Measurements from ENCODE around the gene SET.
A peak's percentile ranks its signal among the peaks of the same experiment; 100 is the strongest.

The SET gene, protein sequence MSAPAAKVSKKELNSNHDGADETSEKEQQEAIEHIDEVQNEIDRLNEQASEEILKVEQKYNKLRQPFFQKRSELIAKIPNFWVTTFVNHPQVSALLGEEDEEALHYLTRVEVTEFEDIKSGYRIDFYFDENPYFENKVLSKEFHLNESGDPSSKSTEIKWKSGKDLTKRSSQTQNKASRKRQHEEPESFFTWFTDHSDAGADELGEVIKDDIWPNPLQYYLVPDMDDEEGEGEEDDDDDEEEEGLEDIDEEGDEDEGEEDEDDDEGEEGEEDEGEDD

GRCh38 chr9:128688501-128689292 lies at the start of gene SET:
Gene SET (plus strand): TSS chr9:128689222. CDS start chr9:128689583, 361 bp downstream.
- no peaks in the 10 kb centered on the region for H3K27me3 ChIP-seq (ENCODE audit: low read length)
- peaks cover 33% of the 10 kb centered on the region for H3K36me3 ChIP-seq (ENCODE audit: low read length)
- peak within 1 kb of the TSS; percentile 79 for H3K4me2 ChIP-seq (ENCODE audit: low read depth, low read length, poor library complexity, severe bottlenecking)
- peak within 1 kb of the TSS; percentile 15 for H2AFZ ChIP-seq (ENCODE audit: low read depth, low read length, severe bottlenecking)
- H3K9ac ChIP-seq (ENCODE audit: low read length), result peak within 1 kb of the TSS; percentile 96
- peak within 1 kb of the TSS; percentile 97 for H3K27ac ChIP-seq (ENCODE audit: low read depth, low read length)
- peaks cover 84% of the 10 kb centered on the region for H3K79me2 ChIP-seq (ENCODE audit: insufficient read depth, low read length)
- peak within 1 kb of the TSS; percentile 81 for H3K4me3 ChIP-seq (ENCODE audit: insufficient read depth, low read length, poor library complexity, severe bottlenecking)
- TF ChIP-seq CTCF (IDR thresholded peaks at IDR 0.05; ENCODE audit: insufficient read depth, low read length, poor library complexity, severe bottlenecking) (no peak), EZH2phosphoT487 (conservative IDR thresholded peaks at IDR 0.05; ENCODE audit: low read length) (no peak)
- peaks cover 64% of the 10 kb centered on the region for H3F3A ChIP-seq (ENCODE audit: insufficient read depth)
- peaks cover 22% of the 10 kb centered on the region for H4K20me1 ChIP-seq (ENCODE audit: low read depth, low read length)
- no peaks in the 10 kb centered on the region for H3K9me2 ChIP-seq (replicated peaks; ENCODE audit: insufficient read depth, low read length)
- no peaks in the 10 kb centered on the region for H3K9me3 ChIP-seq (ENCODE audit: insufficient read depth, low read length)

DNA sequence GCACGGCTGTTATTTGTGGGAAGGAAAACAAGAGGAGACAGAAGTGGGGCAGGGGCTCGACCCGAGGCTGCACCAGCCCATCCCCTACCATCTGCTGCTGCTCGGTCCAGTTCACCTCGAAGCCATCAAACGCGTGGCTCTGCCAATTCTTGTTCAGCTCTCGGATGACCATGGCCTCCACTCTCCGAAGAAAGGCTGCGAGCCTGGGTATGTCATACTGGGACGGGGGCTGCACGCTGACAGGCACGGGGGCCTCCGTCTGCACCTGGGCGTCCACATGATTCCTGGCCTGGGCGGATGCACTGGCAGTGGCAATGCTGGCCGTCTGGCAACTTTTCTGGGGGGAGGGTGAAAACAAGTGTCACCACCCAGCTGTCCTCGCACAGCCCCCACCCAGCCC lies 48.4 kb upstream of the SET start:
- TF ChIP-seq EZH2phosphoT487 (conservative IDR thresholded peaks at IDR 0.05; ENCODE audit: low read length) (no peak), CTCF (IDR thresholded peaks at IDR 0.05; ENCODE audit: insufficient read depth, low read length, poor library complexity, severe bottlenecking) (no peak)
- peaks cover 8% of the 10 kb centered on the region; the same call in 1 of the 2 replicates for H3K79me2 ChIP-seq (ENCODE audit: insufficient read depth, low read length)
- no peak overlapping the region for H2AFZ ChIP-seq (ENCODE audit: low read depth, low read length, severe bottlenecking)
- H3K9me3 ChIP-seq (ENCODE audit: insufficient read depth, low read length), result no peaks in the 10 kb centered on the region
- no peak overlapping the region for H3K27ac ChIP-seq (ENCODE audit: low read depth, low read length)
- no peak overlapping the region for H3K9ac ChIP-seq (ENCODE audit: low read length)
- no peaks in the 10 kb centered on the region for H4K20me1 ChIP-seq (ENCODE audit: low read depth, low read length)
- H3K27me3 ChIP-seq (ENCODE audit: low read length), result no peaks in the 10 kb centered on the region
- H3K36me3 ChIP-seq (ENCODE audit: low read length), result no peaks in the 10 kb centered on the region
- H3K4me3 ChIP-seq (ENCODE audit: insufficient read depth, low read length, poor library complexity, severe bottlenecking), result no peak overlapping the region
- no peak overlapping the region for H3K4me2 ChIP-seq (ENCODE audit: low read depth, low read length, poor library complexity, severe bottlenecking)
- no peaks in the 10 kb centered on the region for H3K9me2 ChIP-seq (replicated peaks; ENCODE audit: insufficient read depth, low read length)
- peaks cover 5% of the 10 kb centered on the region; the same call in 1 of the 2 replicates for H3F3A ChIP-seq (ENCODE audit: insufficient read depth)

GRCh38 chr9:128642675-128643245 lies 46.3 kb upstream of the SET start:
- Histone ChIP-seq H3K27me3 (ENCODE audit: low read length) (no peaks in the 10 kb centered on the region), H3K36me3 (ENCODE audit: low read length) (no peaks in the 10 kb centered on the region), H3K4me2 (ENCODE audit: low read depth, low read length, poor library complexity, severe bottlenecking) (no peak overlapping the region), H4K20me1 (ENCODE audit: low read depth, low read length) (no peaks in the 10 kb centered on the region), H3K79me2 (ENCODE audit: insufficient read depth, low read length) (peaks cover 10% of the 10 kb centered on the region; the same call in 1 of the 2 replicates), H3K9ac (ENCODE audit: low read length) (no peak overlapping the region), H3K9me3 (ENCODE audit: insufficient read depth, low read length) (no peaks in the 10 kb centered on the region), H3K9me2 (replicated peaks; ENCODE audit: insufficient read depth, low read length) (no peaks in the 10 kb centered on the region), H3K4me3 (ENCODE audit: insufficient read depth, low read length, poor library complexity, severe bottlenecking) (no peak overlapping the region), H3F3A (ENCODE audit: insufficient read depth) (peaks cover 11% of the 10 kb centered on the region), H3K27ac (ENCODE audit: low read depth, low read length) (no peak overlapping the region), H2AFZ (ENCODE audit: low read depth, low read length, severe bottlenecking) (no peak overlapping the region)
- TF ChIP-seq EZH2phosphoT487 (conservative IDR thresholded peaks at IDR 0.05; ENCODE audit: low read length) (no peak), CTCF (IDR thresholded peaks at IDR 0.05; ENCODE audit: insufficient read depth, low read length, poor library complexity, severe bottlenecking) (no peak)

Data from SU-DHL-6 (cell line).